Mesodermal cell (in vitro differentiated cells): ENCODE data around the gene RNASEH2C.
"Not testable (repeated sequence)": the region's sequence is repeated elsewhere in the genome, so short reads cannot be mapped to it uniquely, and the experiment has no call there.

Experiments
- H3K27ac ChIP-seq: 2 replicates; pipeline ENCODE4 v1.7.0; 2013; ENCODE audit warnings: mild to moderate bottlenecking, low read depth, low read length, moderate library complexity; ENCODE audit not compliant: severe bottlenecking
- H3K36me3 ChIP-seq: 2 replicates; pipeline ENCODE4 v1.7.1; 2013; ENCODE audit warnings: mild to moderate bottlenecking, low read length, moderate library complexity; ENCODE audit not compliant: control insufficient read depth, insufficient read depth
- H3K4me1 ChIP-seq: one replicate; pipeline ENCODE4 v1.7.1; 2013; ENCODE audit warnings: mild to moderate bottlenecking, low read length; ENCODE audit not compliant: insufficient read depth, control insufficient read depth, poor library complexity, severe bottlenecking
- H3K4me3 ChIP-seq: 2 replicates; pipeline ENCODE4 v1.7.0; 2013; ENCODE audit warnings: low read length, control low read depth, mild to moderate bottlenecking; ENCODE audit not compliant: insufficient read depth, poor library complexity, severe bottlenecking; ENCODE audit errors: extremely low read depth
- H3K9me3 ChIP-seq: 2 replicates; pipeline ENCODE4 v1.7.1; 2013; ENCODE audit warnings: mild to moderate bottlenecking, low read length, moderate library complexity; ENCODE audit not compliant: control insufficient read depth
- WGBS, 2 experiments: methylation state at CpG; one replicate each; pipeline ENCODE4 v1.1.5; 2013; ENCODE audit warnings: missing lambda C conversion rate in 2 of 2; ENCODE audit not compliant: insufficient coverage in 2 of 2; 5-methylcytosine and 5-hydroxymethylcytosine counted together

RNASEH2C gene

DNA sequence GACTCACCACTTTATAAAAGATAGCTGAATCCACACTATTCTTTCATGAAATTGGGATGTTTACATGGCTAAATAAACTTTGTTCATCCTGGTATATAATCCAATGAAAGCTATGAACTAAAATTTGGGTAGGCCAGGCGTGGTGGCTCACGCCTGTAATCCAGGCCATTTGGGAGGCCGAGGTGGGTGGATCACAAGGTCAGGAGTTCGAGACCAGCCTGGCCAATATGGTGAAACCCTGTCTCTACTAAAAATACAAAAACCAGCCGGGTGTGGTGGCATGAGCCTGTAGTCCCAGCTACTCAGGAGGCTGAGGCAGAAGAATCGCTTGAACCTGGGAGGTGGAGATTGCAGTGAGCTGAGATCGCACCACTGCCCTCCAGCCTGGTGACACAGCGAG lies 28.8 kb downstream of the RNASEH2C start:
- H3K27ac ChIP-seq, H3K4me3 ChIP-seq, H3K4me1 ChIP-seq, H3K9me3 ChIP-seq, H3K36me3 ChIP-seq: not testable (repeated sequence)
- WGBS, 2 experiments = 91 to 95% methylated on average over 6 to 7 of the region's 8 CpGs

DNA sequence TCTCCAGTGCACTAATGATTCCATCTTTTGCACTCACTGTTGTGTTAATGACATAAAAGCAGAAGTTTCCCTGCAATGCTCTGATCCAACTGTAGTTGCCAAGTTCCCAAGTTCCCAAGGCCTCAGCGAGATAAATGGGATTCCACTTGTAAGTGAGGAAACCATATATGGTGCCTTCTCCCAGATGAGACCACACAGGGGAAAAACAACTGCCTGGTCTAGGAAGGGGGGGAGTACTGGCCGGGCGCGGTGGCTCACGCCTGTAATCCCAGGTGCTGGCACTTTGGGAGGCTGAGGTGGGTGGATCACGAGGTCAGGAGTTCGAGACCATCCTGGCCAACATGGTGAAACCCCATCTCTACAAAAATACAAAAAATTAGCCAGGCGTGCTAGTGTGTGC lies 34.6 kb downstream of the RNASEH2C start:
- Histone ChIP-seq H3K9me3 (no peaks in the 10 kb centered on the region), H3K27ac (no peak overlapping the region), H3K4me3 (no peak overlapping the region), H3K36me3 (no peaks in the 10 kb centered on the region), H3K4me1 (no peaks in the 10 kb centered on the region)
- 67 to 90% methylated on average over 1 to 5 of the region's 8 CpGs for WGBS, 2 experiments

DNA sequence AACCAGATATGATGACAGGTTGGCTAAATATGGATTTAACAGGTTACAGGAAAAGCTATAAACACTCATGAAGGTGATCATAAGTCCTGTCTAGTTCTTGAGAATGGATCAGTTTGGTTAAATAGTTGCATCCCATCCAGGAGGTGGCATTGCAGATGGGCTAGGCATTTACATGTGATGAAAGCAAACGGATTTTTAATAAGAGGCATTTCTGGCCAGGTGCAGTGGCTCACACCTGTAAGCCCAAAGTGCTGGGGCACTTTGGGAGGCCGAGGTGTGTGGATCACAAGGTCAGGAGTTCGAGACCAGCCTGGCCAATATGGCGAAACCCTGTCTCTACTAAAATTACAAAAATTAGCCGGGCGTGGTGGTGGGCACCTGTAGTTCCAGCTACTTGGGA lies 37.1 kb downstream of the RNASEH2C start:
- not testable (repeated sequence) for H3K4me1 ChIP-seq, H3K4me3 ChIP-seq, H3K9me3 ChIP-seq, H3K36me3 ChIP-seq, H3K27ac ChIP-seq
- WGBS, 2 experiments = 75 to 83% methylated on average over 1 to 3 of the region's 6 CpGs

DNA sequence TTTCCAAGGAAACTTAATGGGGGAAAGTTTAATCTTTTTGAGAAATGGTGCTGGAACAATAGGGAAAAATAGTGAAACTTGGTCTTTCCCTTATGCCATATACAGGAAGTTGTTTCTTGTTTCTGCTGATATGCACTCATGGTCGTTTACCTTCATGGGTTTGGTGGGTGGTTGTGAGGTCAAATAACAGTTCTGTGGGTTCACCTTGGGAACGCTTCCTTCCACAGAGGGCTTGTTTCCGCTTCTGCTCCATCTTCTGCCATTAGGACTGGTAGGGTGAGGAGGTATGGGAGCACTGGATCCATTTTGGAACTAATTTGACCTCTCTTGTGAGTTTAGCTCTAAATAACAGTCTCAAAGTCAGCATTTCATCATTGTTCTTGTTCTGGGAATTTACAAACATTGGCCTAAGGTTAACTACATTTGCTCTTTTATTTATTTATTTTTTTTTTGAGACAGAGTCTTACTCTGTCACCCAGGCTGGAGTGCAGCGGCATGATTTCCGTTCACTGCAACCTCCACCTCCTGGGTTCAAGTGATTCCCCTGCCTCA lies 40.3 kb downstream of the RNASEH2C start:
- Histone ChIP-seq H3K4me3 (no peak overlapping the region), H3K4me1 (no peaks in the 10 kb centered on the region), H3K36me3 (no peaks in the 10 kb centered on the region), H3K27ac (no peak overlapping the region), H3K9me3 (no peaks in the 10 kb centered on the region)
- WGBS, 2 experiments = 82 to 93% methylated on average over 3 to 4 of the region's 5 CpGs

DNA sequence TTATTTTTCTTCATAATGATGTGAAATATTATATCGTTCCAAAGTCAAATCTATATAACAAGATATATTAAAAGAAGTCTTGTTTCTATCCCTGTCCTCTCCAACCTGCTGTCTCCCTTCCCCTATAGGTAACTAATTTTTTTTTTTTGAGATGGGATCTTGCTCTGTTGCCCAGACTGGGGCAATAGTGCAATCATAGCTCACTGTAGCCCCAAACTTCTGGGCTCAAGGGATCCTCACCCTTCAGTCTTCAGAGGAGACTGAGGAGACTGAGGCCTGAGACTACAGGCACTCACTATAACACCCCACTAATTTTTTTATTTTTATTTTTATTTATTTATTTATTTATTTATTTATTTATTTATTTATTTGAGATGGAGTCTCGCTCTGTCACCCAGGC lies 47.6 kb downstream of the RNASEH2C start:
- Histone ChIP-seq H3K4me1 (no peaks in the 10 kb centered on the region), H3K36me3 (no peaks in the 10 kb centered on the region), H3K4me3 (no peak overlapping the region), H3K9me3 (no peaks in the 10 kb centered on the region), H3K27ac (no peak overlapping the region)
- WGBS, 2 experiments = no CpG with 5 or more reads among the region's 2 CpGs

DNA sequence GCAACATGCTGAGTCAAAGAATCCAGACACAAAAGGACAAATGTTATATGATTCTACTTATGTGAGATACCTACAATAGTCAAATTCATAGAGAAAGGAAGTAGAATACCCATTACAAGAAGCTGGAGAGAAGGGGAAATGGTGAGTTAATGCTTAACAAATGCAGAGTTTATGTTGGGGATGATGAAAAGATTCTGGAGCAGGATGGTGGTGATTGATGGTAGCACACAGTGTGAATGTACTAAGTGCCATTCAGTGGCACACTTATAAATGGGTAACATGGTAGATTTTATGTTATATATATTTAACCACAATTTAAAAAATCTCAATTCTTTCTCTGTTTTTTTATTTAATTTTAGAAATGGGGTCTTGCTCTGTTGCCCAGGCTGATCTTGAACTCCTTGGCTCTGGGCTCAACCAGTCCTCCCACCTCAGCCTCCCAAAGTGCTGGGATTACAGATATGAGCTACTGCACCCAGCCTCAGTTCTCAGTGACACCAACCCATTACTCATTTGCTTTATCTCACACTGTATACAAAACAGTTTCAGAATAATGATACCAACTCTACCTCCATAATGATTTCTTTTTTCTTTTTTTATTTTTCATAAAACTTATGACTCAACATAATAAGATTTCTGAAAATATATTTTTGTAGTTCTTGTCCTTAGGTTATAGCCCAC lies 48.3 kb downstream of the RNASEH2C start:
- Histone ChIP-seq H3K36me3 (no peaks in the 10 kb centered on the region), H3K4me1 (no peaks in the 10 kb centered on the region), H3K27ac (no peak overlapping the region), H3K4me3 (no peak overlapping the region), H3K9me3 (no peaks in the 10 kb centered on the region)
